22Rv1 (cell line): ENCODE data around the gene SUCLG2.

ENCODE experiments used
- CTCF ChIP-seq: fragments of 450-650 bp; IDR thresholded peaks from 2 replicates; pipeline ENCODE4 v1.5.1; 2017; ENCODE audit warnings: mild to moderate bottlenecking
- ZFX ChIP-seq: fragments of 450-650 bp; IDR thresholded peaks from 2 replicates; pipeline ENCODE4 v1.6.1; 2017; ENCODE audit warnings: antibody characterized with exemption, borderline replicate concordance

GRCh38 chr3:67361770-67362169 is 292.6 kb downstream of the SUCLG2 start:
- TF ChIP-seq CTCF (no peak), ZFX (no peak)
